Ascending aorta (tissue), 2 donors: ENCODE results near the gene RNASE7. TPM values are rescaled to one million over a fixed set of nuclear protein-coding genes. Genes with fewer than 3 reads are reported as not detected.

Source experiments
- DNase-seq, 2 donors: peaks; one replicate each; pipeline ENCODE4 v3.0.0-alpha.2; 2019; ENCODE audit warnings: low spot score in 2 of 2
- H3K27ac ChIP-seq, 2 donors: fragments of 200-600 bp; sonication (generic); one replicate each; pipeline ENCODE4 v1.5.1; 2016 to 2017; ENCODE audit warnings: mild to moderate bottlenecking in 1 of 2
- H3K27me3 ChIP-seq: fragments of 200-600 bp; sonication (generic); one replicate; pipeline ENCODE4 v1.5.1; 2017
- H3K36me3 ChIP-seq, 2 donors: fragments of 200-600 bp; sonication (generic); one replicate each; pipeline ENCODE4 v1.5.1; 2016
- H3K4me1 ChIP-seq, 2 donors: fragments of 200-600 bp; sonication (generic); one replicate each; pipeline ENCODE4 v1.5.1; 2016 to 2017; ENCODE audit warnings: mild to moderate bottlenecking in 1 of 2
- H3K4me3 ChIP-seq, 2 donors: fragments of 200-600 bp; sonication (generic); one replicate each; pipeline ENCODE4 v1.5.1; 2016 to 2017; ENCODE audit warnings: mild to moderate bottlenecking in 1 of 2
- H3K9me3 ChIP-seq, 2 donors: fragments of 200-600 bp; sonication (generic); one replicate each; pipeline ENCODE4 v1.5.1; 2016
- intact Hi-C: fragments of 100-400 bp; cut with DNase I; formaldehyde crosslinking; loops from one replicate; pipeline ENCODE4 v1.15.1; 2023
- total RNA-seq: library from RNA; depleted of rRNA; stranded (reverse); fragments of >200 nt; gene quantifications from one replicate; pipeline ENCODE4 v1.1.0, GENCODE V29; 2016
- TF ChIP-seq, protein P1 (sequence below), 3 experiments: fragments of 200-600 bp in 2 of 3; fragments of 450-650 bp in 1 of 3; sonication (generic) in 2 of 3; IDR thresholded peaks; one replicate each; pipeline ENCODE4 v1.5.1; 2016 to 2019; ENCODE audit warnings: antibody characterized with exemption in 3 of 3, mild to moderate bottlenecking in 1 of 3, moderate library complexity in 1 of 3

The RNASE7 gene
- total RNA-seq, 1 donor from 2014 or later: not detected

- intact Hi-C loops: no loop called here
- Histone ChIP-seq H3K27ac (no peak overlapping the region), H3K9me3 (no peaks in the 10 kb centered on the region), H3K36me3 (peaks cover 46 to 74% of the 10 kb centered on the region in 2 donors), H3K27me3 (no peaks in the 10 kb centered on the region), H3K4me3 (no peak overlapping the region), H3K4me1 (peaks cover 0 to 10% of the 10 kb centered on the region in 2 donors)
- TF ChIP-seq, protein P1, sequence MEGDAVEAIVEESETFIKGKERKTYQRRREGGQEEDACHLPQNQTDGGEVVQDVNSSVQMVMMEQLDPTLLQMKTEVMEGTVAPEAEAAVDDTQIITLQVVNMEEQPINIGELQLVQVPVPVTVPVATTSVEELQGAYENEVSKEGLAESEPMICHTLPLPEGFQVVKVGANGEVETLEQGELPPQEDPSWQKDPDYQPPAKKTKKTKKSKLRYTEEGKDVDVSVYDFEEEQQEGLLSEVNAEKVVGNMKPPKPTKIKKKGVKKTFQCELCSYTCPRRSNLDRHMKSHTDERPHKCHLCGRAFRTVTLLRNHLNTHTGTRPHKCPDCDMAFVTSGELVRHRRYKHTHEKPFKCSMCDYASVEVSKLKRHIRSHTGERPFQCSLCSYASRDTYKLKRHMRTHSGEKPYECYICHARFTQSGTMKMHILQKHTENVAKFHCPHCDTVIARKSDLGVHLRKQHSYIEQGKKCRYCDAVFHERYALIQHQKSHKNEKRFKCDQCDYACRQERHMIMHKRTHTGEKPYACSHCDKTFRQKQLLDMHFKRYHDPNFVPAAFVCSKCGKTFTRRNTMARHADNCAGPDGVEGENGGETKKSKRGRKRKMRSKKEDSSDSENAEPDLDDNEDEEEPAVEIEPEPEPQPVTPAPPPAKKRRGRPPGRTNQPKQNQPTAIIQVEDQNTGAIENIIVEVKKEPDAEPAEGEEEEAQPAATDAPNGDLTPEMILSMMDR (IDR thresholded peaks at IDR 0.05): no peak
- DNase-seq: no peak
These were observed 46.5 kb downstream of the RNASE7 start for GRCh38 chr14:21088687-21089086.

DNA sequence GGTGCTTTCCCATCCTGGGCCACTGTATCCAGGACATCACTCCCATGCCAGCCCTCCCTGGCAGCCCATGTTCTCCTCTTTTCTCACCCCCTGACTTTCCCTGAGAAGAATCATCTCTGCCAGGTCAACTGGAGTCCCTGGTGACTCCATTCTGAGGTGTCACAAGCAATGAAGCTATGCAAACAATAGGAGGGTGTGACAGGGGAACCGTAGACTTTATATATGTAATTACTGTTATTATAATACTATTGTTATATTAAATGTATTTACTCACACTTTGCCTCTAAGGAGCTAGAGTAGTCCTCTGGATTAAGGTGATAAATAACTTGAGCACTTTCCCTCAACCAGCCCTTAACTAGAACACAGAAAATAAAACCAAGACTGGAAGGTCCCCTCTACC, 47.1 kb downstream of the RNASE7 start:
- TF ChIP-seq, protein P1 (IDR thresholded peaks at IDR 0.05): no peak
- peaks cover 0 to 10% of the 10 kb centered on the region in 2 donors for H3K4me1 ChIP-seq
- no peaks in the 10 kb centered on the region for H3K27me3 ChIP-seq
- intact Hi-C loops: no loop called here
- H3K9me3 ChIP-seq: no peaks in the 10 kb centered on the region
- peaks cover 43 to 69% of the 10 kb centered on the region in 2 donors for H3K36me3 ChIP-seq
- no peak overlapping the region for H3K4me3 ChIP-seq
- DNase-seq: no peak
- no peak overlapping the region for H3K27ac ChIP-seq

GRCh38 chr14:21089877-21090193, 47.7 kb downstream of the RNASE7 start:
- no peak overlapping the region for H3K4me3 ChIP-seq
- no peak for DNase-seq
- H3K27ac ChIP-seq: no peak overlapping the region
- H3K4me1 ChIP-seq: peaks cover 0 to 10% of the 10 kb centered on the region in 2 donors
- peaks cover 37 to 63% of the 10 kb centered on the region in 2 donors for H3K36me3 ChIP-seq
- H3K9me3 ChIP-seq: no peaks in the 10 kb centered on the region
- TF ChIP-seq, protein P1 (IDR thresholded peaks at IDR 0.05): no peak
- intact Hi-C loops: loop anchor here (5.0 to 10.0 kb wide), 3 partner anchors 103 to 628 kb away; partner anchors contain the start of genes METTL17 and PIP4P1
- H3K27me3 ChIP-seq: no peaks in the 10 kb centered on the region

GRCh38 chr14:21090194-21090939, 48.2 kb downstream of the RNASE7 start:
- TF ChIP-seq, protein P1 (IDR thresholded peaks at IDR 0.05): peak; percentile 43 to 60 (median 45)
- Histone ChIP-seq H3K4me3 (no peak overlapping the region), H3K9me3 (no peaks in the 10 kb centered on the region), H3K36me3 (peaks cover 32 to 58% of the 10 kb centered on the region in 2 donors), H3K4me1 (peaks cover 0 to 10% of the 10 kb centered on the region in 2 donors), H3K27me3 (no peaks in the 10 kb centered on the region), H3K27ac (no peak overlapping the region)
- intact Hi-C loops: loop anchor here (5.0 to 10.0 kb wide), 3 partner anchors 103 to 628 kb away; partner anchors contain the start of genes METTL17 and PIP4P1
- DNase-seq: no peak

DNA sequence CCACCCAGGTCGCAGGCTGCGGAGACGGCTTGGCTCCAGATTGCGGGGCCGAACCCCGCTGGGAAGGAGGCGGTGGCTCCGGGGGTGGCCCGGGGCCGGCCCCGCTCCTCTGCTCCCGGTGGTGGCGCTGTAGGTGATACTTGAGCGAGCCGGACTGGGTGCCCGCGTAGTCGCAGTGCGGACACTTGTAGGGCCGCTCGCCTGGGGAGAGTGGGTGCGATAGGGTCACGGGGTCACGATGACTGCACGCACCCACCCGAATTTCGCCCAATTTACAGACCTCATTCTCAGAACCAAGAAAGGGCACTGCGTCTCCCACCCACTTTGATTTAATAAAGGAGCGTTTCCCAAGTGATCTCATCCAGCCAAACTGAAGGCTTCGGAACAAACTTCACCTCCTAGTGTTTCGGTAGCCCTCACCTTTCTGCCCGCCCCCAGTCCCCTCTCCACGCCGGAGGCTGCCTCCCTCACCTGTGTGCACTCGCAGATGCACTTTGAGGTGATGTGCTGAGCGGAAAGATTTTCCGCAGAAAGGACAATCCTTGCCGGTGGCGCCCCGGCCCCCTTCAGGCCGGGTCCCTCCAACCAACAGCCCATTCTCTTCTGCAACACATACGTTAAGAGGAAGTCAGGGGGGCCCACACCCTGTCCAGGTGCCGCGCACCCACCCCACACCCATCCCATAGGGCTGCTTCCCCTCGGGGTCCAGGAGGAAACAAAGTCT, 48.9 kb downstream of the RNASE7 start:
- no peak overlapping the region for H3K4me3 ChIP-seq
- intact Hi-C loops: loop anchor here (5.0 to 10.0 kb wide), 3 partner anchors 104 to 629 kb away; partner anchors contain the start of genes METTL17 and PIP4P1
- peaks cover 26 to 50% of the 10 kb centered on the region in 2 donors for H3K36me3 ChIP-seq
- DNase-seq: no peak
- TF ChIP-seq, protein P1 (IDR thresholded peaks at IDR 0.05): no peak
- no peaks in the 10 kb centered on the region for H3K27me3 ChIP-seq
- no peaks in the 10 kb centered on the region for H3K9me3 ChIP-seq
- H3K4me1 ChIP-seq: peaks cover 0 to 10% of the 10 kb centered on the region in 2 donors
- no peak overlapping the region for H3K27ac ChIP-seq
